AG04450 (cell line): ENCODE measurements around the gene SGK1. TPM values are rescaled to one million over a fixed set of nuclear protein-coding genes. Genes with fewer than 3 reads are reported as not detected.

Experiments
- CTCF ChIA-PET: fragments of 300-600, 350-600 bp; formaldehyde crosslinking; extraction: SDS; loops from one replicate; lab custom pipeline; 2022; ENCODE audit warnings: antibody characterized with exemption, inconsistent platforms; lab: Charles Lee
- POLR2A ChIA-PET: fragments of 350-600 bp; formaldehyde crosslinking; extraction: SDS; loops from one replicate; lab custom pipeline; 2021; ENCODE audit warnings: antibody characterized with exemption, inconsistent platforms; lab: Yijun Ruan, JAX
- DNase-seq: peaks from one replicate; pipeline ENCODE4 v3.0.0-alpha.2; 2011; ENCODE audit warnings: low read depth, low spot score
- H3K27ac ChIP-seq: one replicate; pipeline ENCODE4 v1.5.1; 2012; ENCODE audit warnings: low read depth, low read length, control low read depth
- H3K27me3 ChIP-seq: one replicate; pipeline ENCODE4 v1.6.0; 2012; ENCODE audit warnings: low read length; ENCODE audit not compliant: control insufficient read depth, insufficient read depth
- H3K4me3 ChIP-seq: 2 replicates; pipeline ENCODE4 v1.5.1; 2011; ENCODE audit warnings: mild to moderate bottlenecking, low read depth, low read length, control low read depth
- H3K9me3 ChIP-seq: 2 replicates; pipeline ENCODE4 v1.5.1; 2012; ENCODE audit warnings: low read length; ENCODE audit not compliant: control insufficient read depth, insufficient read depth
- polyA minus RNA-seq: library from RNA; depleted of rRNA, polyadenylated mRNA; stranded (reverse); fragments of >200 nt; gene quantifications from 2 replicates; pipeline ENCODE4 v1.2.3, GENCODE V29; 2011; rRNA and poly(A)+ RNA removed
- polyA plus RNA-seq: library from polyadenylated mRNA; depleted of rRNA; stranded (reverse); fragments of >200 nt; gene quantifications from 2 replicates; pipeline ENCODE4 v1.2.3, GENCODE V29; 2011; rRNA removed
- TF ChIP-seq, protein P1 (sequence below): IDR thresholded peaks from 2 replicates; pipeline ENCODE4 v1.5.1; 2011; ENCODE audit warnings: low read depth, low read length, control low read depth, inconsistent platforms

SGK1 gene
- polyA plus RNA-seq, result 115 and 120 TPM in 2 replicates
- polyA minus RNA-seq, result 151 and 183 TPM in 2 replicates

DNA sequence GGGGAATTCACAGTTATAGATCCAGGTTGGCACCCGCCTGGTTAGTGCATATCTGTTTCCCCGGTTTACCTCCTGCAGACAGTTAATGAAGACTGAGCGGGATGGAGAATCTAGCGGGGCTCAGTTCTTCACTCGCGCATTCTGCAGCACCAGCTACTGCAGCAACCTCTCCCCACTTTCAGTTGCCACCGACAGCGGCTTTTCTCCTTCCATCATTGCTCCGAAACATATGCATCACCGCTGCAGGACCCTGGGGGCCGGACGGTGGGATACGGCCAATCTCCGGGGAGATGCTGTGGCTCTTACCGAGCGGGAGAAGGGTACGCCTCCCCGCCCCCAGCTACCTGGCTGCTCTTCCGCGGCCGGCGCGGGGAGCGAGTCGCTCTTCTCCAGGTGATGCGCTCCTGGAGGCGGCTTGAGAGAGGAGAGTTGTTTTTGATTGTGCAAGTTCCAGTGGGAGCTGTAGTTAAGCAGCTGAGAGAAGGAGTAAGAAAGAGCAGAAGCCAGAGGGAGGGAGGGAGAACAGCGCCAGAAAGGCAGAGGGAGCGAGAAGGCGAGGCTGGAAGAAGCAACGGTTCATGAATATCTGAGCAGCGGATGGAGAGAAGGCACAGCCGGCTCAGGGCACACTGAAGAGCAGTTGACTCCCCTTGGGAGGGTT lies at the start of gene SGK1:
Gene SGK1, minus strand, starts transcription at position 642 of the 661 bp plus-strand sequence. CDS start 652 bp downstream, outside the sequence.
- H3K27ac ChIP-seq, result no peak within 1 kb of the TSS
- H3K4me3 ChIP-seq, result peak within 1 kb of the TSS; percentile 72
- DNase-seq, result no peak
- no peaks in the 10 kb centered on the region for H3K9me3 ChIP-seq
- CTCF ChIA-PET, result interaction anchor here (0.6 to 1.3 kb wide), 8 partner anchors 9 to 623 kb away, joined by 3 to 8 read pairs (median 4); no protein-coding TSS in a partner anchor
- H3K27me3 ChIP-seq, result no peaks in the 10 kb centered on the region
- TF ChIP-seq, protein P1, sequence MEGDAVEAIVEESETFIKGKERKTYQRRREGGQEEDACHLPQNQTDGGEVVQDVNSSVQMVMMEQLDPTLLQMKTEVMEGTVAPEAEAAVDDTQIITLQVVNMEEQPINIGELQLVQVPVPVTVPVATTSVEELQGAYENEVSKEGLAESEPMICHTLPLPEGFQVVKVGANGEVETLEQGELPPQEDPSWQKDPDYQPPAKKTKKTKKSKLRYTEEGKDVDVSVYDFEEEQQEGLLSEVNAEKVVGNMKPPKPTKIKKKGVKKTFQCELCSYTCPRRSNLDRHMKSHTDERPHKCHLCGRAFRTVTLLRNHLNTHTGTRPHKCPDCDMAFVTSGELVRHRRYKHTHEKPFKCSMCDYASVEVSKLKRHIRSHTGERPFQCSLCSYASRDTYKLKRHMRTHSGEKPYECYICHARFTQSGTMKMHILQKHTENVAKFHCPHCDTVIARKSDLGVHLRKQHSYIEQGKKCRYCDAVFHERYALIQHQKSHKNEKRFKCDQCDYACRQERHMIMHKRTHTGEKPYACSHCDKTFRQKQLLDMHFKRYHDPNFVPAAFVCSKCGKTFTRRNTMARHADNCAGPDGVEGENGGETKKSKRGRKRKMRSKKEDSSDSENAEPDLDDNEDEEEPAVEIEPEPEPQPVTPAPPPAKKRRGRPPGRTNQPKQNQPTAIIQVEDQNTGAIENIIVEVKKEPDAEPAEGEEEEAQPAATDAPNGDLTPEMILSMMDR, result peak; percentile 21; the same call in 1 of the 2 replicates
- POLR2A ChIA-PET, result interaction anchor here (0.9 to 1.2 kb wide), 4 partner anchors 23 to 591 kb away, joined by 3 to 4 read pairs (median 3); no protein-coding TSS in a partner anchor

DNA sequence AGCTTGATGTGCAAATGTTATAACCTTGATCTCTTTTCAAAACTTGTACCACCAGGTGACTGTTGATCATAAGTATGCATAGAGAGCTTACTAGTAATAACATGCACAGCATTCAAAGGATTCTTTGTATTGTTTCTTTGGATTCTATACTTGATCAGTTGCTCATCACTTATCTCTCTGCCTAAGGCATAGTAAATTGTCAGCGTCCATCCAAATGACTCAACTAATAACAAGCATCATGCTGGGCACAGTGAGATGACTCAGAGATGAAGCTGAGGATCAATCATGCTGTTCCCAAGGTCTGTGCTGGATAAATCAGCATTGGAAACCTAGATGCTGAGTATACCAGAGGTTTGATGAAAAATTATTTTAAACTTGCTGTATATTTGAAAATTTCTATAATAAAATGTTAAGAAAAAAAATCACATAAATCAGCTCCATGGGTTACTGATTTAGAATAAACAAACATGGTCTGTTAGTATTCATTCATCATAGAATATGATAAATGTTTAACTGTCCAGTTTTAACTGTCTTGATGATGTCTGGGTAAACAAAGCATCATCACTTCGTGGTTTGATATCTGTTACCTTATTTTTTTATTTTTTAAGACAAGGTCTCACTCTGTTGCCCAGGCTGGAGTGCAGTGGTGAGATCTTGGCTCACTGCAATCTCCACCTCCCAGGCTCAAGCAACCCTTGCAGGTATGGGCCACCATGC lies 45.6 kb upstream of the SGK1 start:
- no peaks in the 10 kb centered on the region for H3K27me3 ChIP-seq
- H3K4me3 ChIP-seq, result no peak overlapping the region
- H3K27ac ChIP-seq, result no peak overlapping the region
- H3K9me3 ChIP-seq, result no peaks in the 10 kb centered on the region
- TF ChIP-seq, protein P1, result no peak
- ChIA-PET CTCF (interaction anchor here (1.5 kb wide), 1 partner anchor 10 kb away, joined by 5 read pairs; no protein-coding TSS in a partner anchor), POLR2A (no interaction called here)
- DNase-seq, result no peak

- no peak for DNase-seq
- Histone ChIP-seq H3K9me3 (no peaks in the 10 kb centered on the region), H3K27me3 (no peaks in the 10 kb centered on the region), H3K27ac (no peak overlapping the region), H3K4me3 (no peak overlapping the region)
- TF ChIP-seq, protein P1, result no peak
- ChIA-PET POLR2A (no interaction called here), CTCF (no interaction called here)
These were observed 43.1 kb upstream of the SGK1 start for GRCh38 chr6:134361011-134361410.

GRCh38 chr6:134359302-134359701 lies 41.4 kb upstream of the SGK1 start:
- Histone ChIP-seq H3K9me3 (no peaks in the 10 kb centered on the region), H3K27ac (no peak overlapping the region), H3K27me3 (no peaks in the 10 kb centered on the region), H3K4me3 (no peak overlapping the region)
- ChIA-PET POLR2A (no interaction called here), CTCF (no interaction called here)
- no peak for DNase-seq
- TF ChIP-seq, protein P1, result no peak

GRCh38 chr6:134358320-134358719 lies 40.4 kb upstream of the SGK1 start:
- CTCF ChIA-PET, result no interaction called here
- DNase-seq, result no peak
- H3K9me3 ChIP-seq, result no peaks in the 10 kb centered on the region
- POLR2A ChIA-PET, result no interaction called here
- no peak overlapping the region for H3K4me3 ChIP-seq
- TF ChIP-seq, protein P1, result no peak
- H3K27me3 ChIP-seq, result no peaks in the 10 kb centered on the region
- no peak overlapping the region for H3K27ac ChIP-seq
